Heart left ventricle (tissue), 16 donors: ENCODE data around the gene OR52E1. TPM values are rescaled to one million over a fixed set of nuclear protein-coding genes. Genes with fewer than 3 reads are reported as not detected.
"Not testable (repeated sequence)": the region's sequence is repeated elsewhere in the genome, so short reads cannot be mapped to it uniquely, and the experiment has no call there.

Experiments used
- ATAC-seq, 4 donors: fragments of 200-7000 bp; cut with Tn5 transposase; one replicate each; pipeline ENCODE4 v1.9.1; 2020 to 2022; ENCODE audit warnings: moderate library complexity in 4 of 4, mild to moderate bottlenecking in 3 of 4, moderate number of reproducible peaks in 1 of 4
- DNase-seq, 5 donors: peaks; one replicate each; pipeline ENCODE4 v3.0.0-alpha.2; 2020
- H3K27ac ChIP-seq, 12 donors: fragments of 200-600 bp; sonication (generic) in 4 of 12; one replicate each; pipeline versions ENCODE4 v1.5.0 to v1.8.0; 2016 to 2022; ENCODE audit warnings: mild to moderate bottlenecking in 2 of 12
- H3K27me3 ChIP-seq, 9 donors: fragments of 200-600 bp; sonication (generic) in 2 of 9; one replicate each; pipeline versions ENCODE4 v1.5.1 to v1.8.0; 2016 to 2022; ENCODE audit warnings: mild to moderate bottlenecking in 3 of 9
- H3K36me3 ChIP-seq, 9 donors: fragments of 200-600 bp; sonication (generic) in 2 of 9; one replicate each; pipeline versions ENCODE4 v1.5.0 to v1.8.0; 2018 to 2022; ENCODE audit warnings: mild to moderate bottlenecking in 2 of 9
- H3K4me1 ChIP-seq, 12 donors: fragments of 200-600 bp; sonication (generic) in 4 of 12; one replicate each; pipeline versions ENCODE4 v1.5.0 to v1.8.0; 2016 to 2022; ENCODE audit warnings: mild to moderate bottlenecking in 3 of 12
- H3K4me3 ChIP-seq, 12 donors: fragments of 200-600 bp; sonication (generic) in 4 of 12; one replicate each; pipeline versions ENCODE4 v1.5.0 to v1.8.0; 2017 to 2022; ENCODE audit warnings: mild to moderate bottlenecking in 9 of 12, moderate library complexity in 4 of 12
- H3K9me3 ChIP-seq, 12 donors: fragments of 200-600 bp; sonication (generic) in 4 of 12; one replicate each; pipeline versions ENCODE4 v1.5.0 to v1.8.0; 2016 to 2022; ENCODE audit warnings: mild to moderate bottlenecking in 1 of 12
- POLR2A ChIP-seq, 2 donors: fragments of 450-650 bp; IDR thresholded peaks; one replicate each; pipeline ENCODE4 v1.6.1; 2017; ENCODE audit warnings: antibody characterized with exemption in 2 of 2, mild to moderate bottlenecking in 2 of 2, moderate library complexity in 2 of 2
- WGBS, 4 donors: extraction: QIAGEN DNeasy Blood & Tissue Kit in 2 of 4; methylation state at CpG; one replicate each; pipeline versions ENCODE4 v1.1.5 to v1.1.7; 2013 to 2018; 5-methylcytosine and 5-hydroxymethylcytosine counted together
- intact Hi-C, 10 donors: fragments of 100-400 bp; cut with DNase I; formaldehyde crosslinking; loops; one replicate each; pipeline versions ENCODE4 v1.11.1 to v1.14.2; 2022
- polyA plus RNA-seq, 2 donors: library from polyadenylated mRNA; stranded (reverse); fragments of 200-250 nt; gene quantifications; one replicate each; pipeline ENCODE4 v1.2.3, GENCODE V29; 2013
- total RNA-seq, 9 donors: library from RNA; depleted of rRNA in 2 of 9; stranded (reverse); fragments of >200 nt in 2 of 9; fragmentation: NEBNext Ultra II Directional in 3 of 9; extraction: Animal tissue kit (Norgen Biotek cat#: 25700) in 3 of 9; gene quantifications; one replicate each; pipeline versions ENCODE4 v1.1.0 to v1.2.4, GENCODE V29; 2016 to 2023
- TF ChIP-seq, protein P1 (sequence below), 12 donors: fragments of 200-600 bp; sonication (generic) in 4 of 12; IDR thresholded peaks; one replicate each; pipeline versions ENCODE4 v1.5.0 to v1.8.0; 2018 to 2022; ENCODE audit warnings: antibody characterized with exemption in 12 of 12, mild to moderate bottlenecking in 5 of 12
- donor health status: ischemic (EF 13 %, LVEDD 7.1; RV severe dilation, severe dysfunction).
- donor health status: healthy with polysubstance abuse.
- donor health status: DM: no; HTN: yes; CAD: no.
- donor health status: DM: no; HTN: no; CAD: no.
- donor health status: ischemic (EF 25% LVEDD 6.9; RV normal size, moderate dysfunction).
- donor health status: ischemic (EF 25% LVEDD 5.7; RV mildly dilated, moderate dysfunction).
- donor health status: healthy.
- donor health status: DM: yes; HTN: yes; CAD: no.
- donor health status: ischemic (EF 35%, LVEDD 5.7; RV mildly dilated, moderate dysfunction).
- donor health status: nonischemic (EF 11% LVEDD 7.7; RV severe dilation, severe dysfunction).
- donor health status: DM: yes; HTN: yes; CAD: no.
- donor health status: PGD.
- donor health status: ischemic (EF 29% LVEDD 5.4; RV normal size, mild dysfunction).
- donor health status: nonischemic (EF 23%, LVEDD 6.1; RV moderate dilation, normal function).

The OR52E1 gene
- total and polyA plus RNA-seq, 11 donors, result not detected

GRCh38 chr11:5046226-5046625 lies 23.1 kb upstream of the OR52E1 start, which contains the start of gene OR52J3:
OR52J3 (plus strand) TSS chr11:5046526; CDS start chr11:5046526, 0 bp downstream.
- Histone ChIP-seq H3K4me1 (no peaks in the 10 kb centered on the region), H3K36me3 (no peaks in the 10 kb centered on the region), H3K9me3 (no peaks in the 10 kb centered on the region), H3K27ac (no peak within 1 kb of the TSS), H3K4me3 (no peak within 1 kb of the TSS), H3K27me3 (no peaks in the 10 kb centered on the region)
- TF ChIP-seq, protein P1, sequence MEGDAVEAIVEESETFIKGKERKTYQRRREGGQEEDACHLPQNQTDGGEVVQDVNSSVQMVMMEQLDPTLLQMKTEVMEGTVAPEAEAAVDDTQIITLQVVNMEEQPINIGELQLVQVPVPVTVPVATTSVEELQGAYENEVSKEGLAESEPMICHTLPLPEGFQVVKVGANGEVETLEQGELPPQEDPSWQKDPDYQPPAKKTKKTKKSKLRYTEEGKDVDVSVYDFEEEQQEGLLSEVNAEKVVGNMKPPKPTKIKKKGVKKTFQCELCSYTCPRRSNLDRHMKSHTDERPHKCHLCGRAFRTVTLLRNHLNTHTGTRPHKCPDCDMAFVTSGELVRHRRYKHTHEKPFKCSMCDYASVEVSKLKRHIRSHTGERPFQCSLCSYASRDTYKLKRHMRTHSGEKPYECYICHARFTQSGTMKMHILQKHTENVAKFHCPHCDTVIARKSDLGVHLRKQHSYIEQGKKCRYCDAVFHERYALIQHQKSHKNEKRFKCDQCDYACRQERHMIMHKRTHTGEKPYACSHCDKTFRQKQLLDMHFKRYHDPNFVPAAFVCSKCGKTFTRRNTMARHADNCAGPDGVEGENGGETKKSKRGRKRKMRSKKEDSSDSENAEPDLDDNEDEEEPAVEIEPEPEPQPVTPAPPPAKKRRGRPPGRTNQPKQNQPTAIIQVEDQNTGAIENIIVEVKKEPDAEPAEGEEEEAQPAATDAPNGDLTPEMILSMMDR (IDR thresholded peaks at IDR 0.05), result no peak
- TF ChIP-seq POLR2A (IDR thresholded peaks at IDR 0.05), result no peak
- intact Hi-C loops, result no loop called here
- no peak for ATAC-seq
- no peak for DNase-seq
- 80 to 88% (median 83%) methylated on average over 1 of the region's 1 CpG for WGBS, 4 donors

DNA sequence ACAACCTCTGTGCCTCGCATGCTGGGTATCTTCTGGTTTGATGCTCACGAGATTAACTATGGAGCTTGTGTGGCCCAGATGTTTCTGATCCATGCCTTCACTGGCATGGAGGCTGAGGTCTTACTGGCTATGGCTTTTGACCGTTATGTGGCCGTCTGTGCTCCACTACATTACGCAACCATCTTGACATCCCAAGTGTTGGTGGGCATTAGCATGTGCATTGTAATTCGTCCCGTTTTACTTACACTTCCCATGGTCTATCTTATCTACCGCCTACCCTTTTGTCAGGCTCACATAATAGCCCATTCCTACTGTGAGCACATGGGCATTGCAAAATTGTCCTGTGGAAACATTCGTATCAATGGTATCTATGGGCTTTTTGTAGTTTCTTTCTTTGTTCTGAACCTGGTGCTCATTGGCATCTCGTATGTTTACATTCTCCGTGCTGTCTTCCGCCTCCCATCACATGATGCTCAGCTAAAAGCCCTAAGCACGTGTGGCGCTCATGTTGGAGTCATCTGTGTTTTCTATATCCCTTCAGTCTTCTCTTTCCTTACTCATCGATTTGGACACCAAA lies 22.5 kb upstream of the OR52E1 start:
- 73 to 85% (median 82%) methylated on average over 15 of the region's 15 CpGs for WGBS, 4 donors
- no peak for DNase-seq
- intact Hi-C loops, result no loop called here
- Histone ChIP-seq H3K4me1 (no peaks in the 10 kb centered on the region), H3K9me3 (no peaks in the 10 kb centered on the region), H3K27ac (no peak overlapping the region), H3K36me3 (no peaks in the 10 kb centered on the region), H3K4me3 (no peak overlapping the region), H3K27me3 (no peaks in the 10 kb centered on the region)
- ATAC-seq, result no peak
- TF ChIP-seq, protein P1 (IDR thresholded peaks at IDR 0.05), result no peak
- no peak for TF ChIP-seq POLR2A (IDR thresholded peaks at IDR 0.05)

- 71 to 90% (median 79%) methylated on average over 5 of the region's 5 CpGs for WGBS, 4 donors
- intact Hi-C loops, H3K27ac ChIP-seq, H3K36me3 ChIP-seq, H3K4me3 ChIP-seq, DNase-seq, H3K4me1 ChIP-seq, ATAC-seq, H3K27me3 ChIP-seq, H3K9me3 ChIP-seq: not testable (repeated sequence)
These were observed 10.7 kb upstream of the OR52E1 start for GRCh38 chr11:5058679-5059078.

GRCh38 chr11:5059391-5059790 lies 10.0 kb upstream of the OR52E1 start, which contains the start of gene OR52E2:
OR52E2 (minus strand) TSS chr11:5059627; CDS start chr11:5059627, 0 bp downstream.
- ATAC-seq (no peak), DNase-seq (no peak)
- intact Hi-C loops, result no loop called here
- no peak within 1 kb of the TSS for H3K27ac ChIP-seq
- H3K36me3 ChIP-seq, result no peaks in the 10 kb centered on the region
- TF ChIP-seq, protein P1 (IDR thresholded peaks at IDR 0.05), result no peak
- no peak for TF ChIP-seq POLR2A (IDR thresholded peaks at IDR 0.05)
- H3K4me3 ChIP-seq, result no peak within 1 kb of the TSS
- no peaks in the 10 kb centered on the region for H3K4me1 ChIP-seq
- H3K27me3 ChIP-seq, result no peaks in the 10 kb centered on the region
- WGBS, 4 donors, result 74 to 90% (median 88%) methylated on average over 3 of the region's 3 CpGs
- H3K9me3 ChIP-seq, result no peaks in the 10 kb centered on the region

DNA sequence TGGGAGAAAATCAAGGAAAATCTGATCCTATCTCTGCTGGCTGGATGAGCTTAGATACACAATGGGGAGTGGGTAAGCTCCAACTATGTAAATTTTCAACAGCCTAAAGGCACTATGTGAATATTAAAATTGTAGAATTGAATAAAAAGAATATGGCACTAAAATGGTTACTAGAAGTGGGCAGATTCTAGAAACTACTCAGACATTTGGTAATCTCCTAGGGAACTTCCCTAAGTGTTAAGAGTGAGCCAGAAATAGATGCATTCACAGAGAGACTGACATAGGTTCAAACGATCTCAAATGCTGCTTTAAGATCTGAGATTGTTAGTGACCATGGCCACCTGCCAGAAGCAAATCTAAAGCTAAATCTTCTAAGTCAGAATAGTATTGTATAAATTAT lies 4.3 kb upstream of the OR52E1 start:
- no peaks in the 10 kb centered on the region for H3K9me3 ChIP-seq
- H3K27ac ChIP-seq, result no peak overlapping the region
- ATAC-seq (no peak), DNase-seq (no peak)
- H3K4me3 ChIP-seq, result no peak overlapping the region
- H3K36me3 ChIP-seq, result no peaks in the 10 kb centered on the region
- H3K27me3 ChIP-seq, result no peaks in the 10 kb centered on the region
- H3K4me1 ChIP-seq, result no peaks in the 10 kb centered on the region
- TF ChIP-seq POLR2A (IDR thresholded peaks at IDR 0.05), result no peak
- TF ChIP-seq, protein P1 (IDR thresholded peaks at IDR 0.05), result no peak
- 0 to 7% (median 2%) methylated on average over 1 of the region's 1 CpG for WGBS, 4 donors
- intact Hi-C loops, result no loop called here
